ENCODE measurements around the gene RAB34.

The RAB34 gene

DNA sequence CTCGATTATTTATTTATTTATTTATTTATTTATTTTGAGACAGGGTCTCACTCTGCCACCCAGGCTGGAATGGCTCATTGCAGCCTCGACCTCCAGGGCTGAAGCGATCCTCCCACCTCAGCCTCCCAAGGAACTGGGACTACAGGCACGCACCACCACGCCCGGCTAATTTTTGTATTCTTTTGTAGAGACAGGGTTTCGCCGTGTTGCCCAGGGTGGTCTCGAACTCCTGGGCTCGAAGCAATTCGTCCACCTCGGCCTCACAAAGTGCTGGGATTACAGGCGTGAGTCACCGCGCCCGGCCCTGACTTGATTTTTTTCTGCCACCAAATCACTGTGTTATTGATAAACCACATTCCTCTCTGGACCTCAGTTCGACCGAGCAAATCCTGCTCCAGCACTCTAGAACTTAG is 1.4 kb upstream of the RAB34 start:
- TF ChIP-seq, protein P1, sequence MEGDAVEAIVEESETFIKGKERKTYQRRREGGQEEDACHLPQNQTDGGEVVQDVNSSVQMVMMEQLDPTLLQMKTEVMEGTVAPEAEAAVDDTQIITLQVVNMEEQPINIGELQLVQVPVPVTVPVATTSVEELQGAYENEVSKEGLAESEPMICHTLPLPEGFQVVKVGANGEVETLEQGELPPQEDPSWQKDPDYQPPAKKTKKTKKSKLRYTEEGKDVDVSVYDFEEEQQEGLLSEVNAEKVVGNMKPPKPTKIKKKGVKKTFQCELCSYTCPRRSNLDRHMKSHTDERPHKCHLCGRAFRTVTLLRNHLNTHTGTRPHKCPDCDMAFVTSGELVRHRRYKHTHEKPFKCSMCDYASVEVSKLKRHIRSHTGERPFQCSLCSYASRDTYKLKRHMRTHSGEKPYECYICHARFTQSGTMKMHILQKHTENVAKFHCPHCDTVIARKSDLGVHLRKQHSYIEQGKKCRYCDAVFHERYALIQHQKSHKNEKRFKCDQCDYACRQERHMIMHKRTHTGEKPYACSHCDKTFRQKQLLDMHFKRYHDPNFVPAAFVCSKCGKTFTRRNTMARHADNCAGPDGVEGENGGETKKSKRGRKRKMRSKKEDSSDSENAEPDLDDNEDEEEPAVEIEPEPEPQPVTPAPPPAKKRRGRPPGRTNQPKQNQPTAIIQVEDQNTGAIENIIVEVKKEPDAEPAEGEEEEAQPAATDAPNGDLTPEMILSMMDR (conservative IDR thresholded peaks at IDR 0.05; ENCODE audit: control insufficient read depth, insufficient read depth, low read depth, low read length): no peak
- H3K4me3 ChIP-seq (ENCODE audit: control insufficient read depth, low read depth, low read length): peak overlapping the region; percentile 68
- no peak for DNase-seq (ENCODE audit: low read depth)

DNA sequence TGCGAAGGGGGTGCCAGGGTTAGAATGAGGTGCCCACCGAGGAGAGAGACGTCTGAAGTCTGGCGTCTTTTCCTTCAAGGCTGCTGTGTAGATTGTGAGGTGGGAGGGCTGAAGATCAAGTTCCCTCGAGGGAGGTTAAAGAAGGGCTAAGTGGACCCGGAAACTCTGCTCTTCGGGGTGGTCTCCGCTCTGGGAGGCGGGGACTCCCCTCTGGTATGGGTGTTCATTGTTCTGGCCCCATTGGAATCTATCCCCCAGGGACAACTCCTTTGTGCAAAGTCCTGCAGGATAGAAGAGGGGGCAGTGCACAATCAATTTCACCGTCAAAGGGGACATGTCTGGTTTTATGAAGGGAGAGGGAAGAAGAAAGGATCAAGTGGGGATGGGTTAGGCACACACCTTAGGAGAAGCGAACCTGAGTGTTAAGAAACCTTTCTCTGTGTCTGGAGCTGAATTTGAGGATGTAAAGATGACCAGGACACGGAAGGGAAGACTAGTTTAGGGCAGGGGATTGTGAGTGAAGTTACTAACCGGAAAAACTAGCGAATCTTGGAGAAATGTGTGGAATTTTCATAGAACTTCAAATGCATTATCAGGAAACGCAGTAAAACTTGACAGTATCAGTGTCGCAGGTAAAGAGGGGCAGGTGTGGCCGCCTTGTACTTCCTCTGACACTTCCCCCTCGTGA is 809 bp upstream of the RAB34 start:
- H3K4me3 ChIP-seq (ENCODE audit: control insufficient read depth, low read depth, low read length): peak overlapping the region; percentile 68
- no peak for DNase-seq (ENCODE audit: low read depth)
- TF ChIP-seq, protein P1 (conservative IDR thresholded peaks at IDR 0.05; ENCODE audit: control insufficient read depth, insufficient read depth, low read depth, low read length): no peak

DNA sequence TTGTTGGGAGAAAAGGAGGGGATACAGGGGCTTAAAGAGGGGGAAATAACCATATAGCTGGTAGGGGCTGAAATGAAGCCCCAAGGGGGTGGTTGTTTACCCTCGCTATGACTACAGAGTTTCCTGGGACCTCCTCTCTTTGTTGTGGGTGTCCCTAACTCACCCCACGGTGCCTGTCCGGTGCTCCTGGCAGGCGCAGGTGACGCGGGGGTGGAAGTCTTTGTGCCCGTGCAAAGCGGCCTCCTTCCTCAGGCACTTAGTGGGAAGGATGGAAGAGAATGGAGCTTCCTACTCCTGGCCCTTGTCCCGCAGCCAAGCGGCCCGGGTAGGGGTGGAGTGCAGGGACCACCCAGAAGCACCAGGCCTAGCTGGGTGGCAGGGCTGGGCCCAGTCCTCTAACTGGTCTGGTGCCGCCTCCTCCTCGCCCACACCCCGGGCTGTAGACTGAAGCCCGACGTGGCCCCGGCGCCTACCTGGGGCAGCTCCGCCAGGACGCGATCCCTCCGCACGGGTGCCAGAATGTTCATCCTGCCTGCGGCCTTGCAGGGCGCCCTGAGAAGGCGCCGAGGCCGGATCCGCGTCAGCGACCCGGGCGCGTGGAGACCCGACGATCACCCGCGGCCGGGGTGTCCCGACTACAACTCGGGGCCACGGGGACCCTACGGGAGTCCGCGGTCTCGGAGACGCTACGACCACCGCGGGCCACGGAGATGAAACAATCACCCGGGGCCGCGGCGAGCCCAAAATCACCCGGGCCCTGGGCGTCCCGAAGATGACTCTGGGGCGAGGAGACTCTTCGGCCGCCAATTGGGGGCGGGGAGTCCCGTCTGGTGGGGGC is 709 bp downstream of the RAB34 start:
- DNase-seq (ENCODE audit: low read depth): peak; percentile 38
- peak overlapping the region; percentile 68 for H3K4me3 ChIP-seq (ENCODE audit: control insufficient read depth, low read depth, low read length)
- TF ChIP-seq, protein P1 (conservative IDR thresholded peaks at IDR 0.05; ENCODE audit: control insufficient read depth, insufficient read depth, low read depth, low read length): no peak

DNA sequence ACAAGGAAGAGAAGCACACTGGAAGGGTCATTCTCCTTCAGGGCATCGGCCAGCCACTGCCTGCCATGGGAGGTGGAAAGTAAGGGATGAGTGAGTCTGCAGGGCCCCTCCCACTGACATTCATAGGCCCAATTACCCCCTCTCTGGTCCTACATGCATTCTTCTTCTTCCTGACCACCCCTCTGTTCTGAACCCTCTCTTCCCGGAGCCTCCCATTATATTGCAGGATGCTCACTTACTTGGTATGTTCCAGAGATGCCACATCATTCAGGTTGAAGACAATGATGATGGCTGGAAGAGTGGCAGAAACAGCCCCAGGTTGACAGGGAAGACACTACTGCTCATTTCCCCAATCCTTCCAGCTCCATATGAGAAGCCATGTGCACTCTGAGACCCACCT is 2.5 kb downstream of the RAB34 start:
- DNase-seq (ENCODE audit: low read depth): no peak
- no peak overlapping the region for H3K4me3 ChIP-seq (ENCODE audit: control insufficient read depth, low read depth, low read length)
- TF ChIP-seq, protein P1 (conservative IDR thresholded peaks at IDR 0.05; ENCODE audit: control insufficient read depth, insufficient read depth, low read depth, low read length): no peak

DNA sequence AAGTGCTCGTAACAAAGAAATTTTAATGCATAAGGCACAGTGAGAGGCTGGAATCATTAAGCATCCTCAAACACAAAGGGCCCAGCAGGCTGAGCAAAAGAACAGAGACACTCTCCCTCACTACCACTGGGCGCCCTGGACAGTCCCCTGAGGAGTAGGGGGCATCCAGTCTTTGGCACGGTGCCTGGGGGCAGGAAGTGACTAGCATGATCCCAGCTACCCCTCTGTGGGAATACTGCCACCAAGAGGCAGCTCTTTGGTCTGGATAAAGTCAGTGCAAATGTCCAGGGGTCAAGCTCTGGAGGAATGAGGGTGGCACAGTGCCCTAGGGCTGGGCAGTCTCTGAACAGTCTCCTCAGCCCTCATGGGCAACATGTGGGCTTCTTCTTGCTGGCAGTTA is 3.4 kb downstream of the RAB34 start:
- TF ChIP-seq, protein P1 (conservative IDR thresholded peaks at IDR 0.05; ENCODE audit: control insufficient read depth, insufficient read depth, low read depth, low read length): no peak
- H3K4me3 ChIP-seq (ENCODE audit: control insufficient read depth, low read depth, low read length): no peak overlapping the region
- DNase-seq (ENCODE audit: low read depth): no peak

DNA sequence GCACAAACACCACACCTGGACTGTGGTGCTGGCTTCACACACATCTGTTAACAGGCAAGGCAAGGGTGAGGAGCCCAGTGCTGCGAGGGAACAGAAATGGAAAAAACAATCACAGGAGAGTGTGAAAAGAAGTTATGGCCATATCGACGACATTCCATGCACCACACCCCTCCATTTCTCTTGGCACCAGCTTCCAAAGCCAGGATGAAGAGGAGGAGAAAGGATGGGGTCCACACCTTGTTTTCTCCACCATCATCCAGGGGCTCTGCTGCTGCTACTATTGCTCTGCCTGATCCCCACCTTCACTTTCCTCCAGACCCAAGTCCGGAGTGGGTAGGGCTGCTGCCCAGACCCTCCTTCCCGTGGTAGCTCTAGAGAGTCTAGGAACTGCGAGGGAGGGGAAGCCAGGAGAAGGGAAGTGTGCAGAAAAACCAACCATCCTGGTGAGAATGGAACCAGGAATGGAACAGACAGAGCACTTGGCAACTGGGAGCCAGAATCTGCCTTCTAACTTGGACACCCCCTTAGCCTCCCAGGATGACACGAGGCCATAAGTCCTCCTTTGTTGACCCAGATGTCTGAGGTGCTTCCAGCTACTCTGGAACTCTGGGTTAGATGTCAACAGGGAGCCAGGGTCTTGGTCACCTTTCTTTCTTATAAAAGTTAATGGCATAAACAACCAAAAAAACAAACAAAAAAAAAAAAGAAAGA is 4.8 kb downstream of the RAB34 start:
- TF ChIP-seq, protein P1 (conservative IDR thresholded peaks at IDR 0.05; ENCODE audit: control insufficient read depth, insufficient read depth, low read depth, low read length): no peak
- no peak overlapping the region for H3K4me3 ChIP-seq (ENCODE audit: control insufficient read depth, low read depth, low read length)
- no peak for DNase-seq (ENCODE audit: low read depth)

Measured in fibroblast of mammary gland (primary cell).